CD14-positive monocyte (primary cell): Measurements from ENCODE around the gene CCNT2. TPM values are rescaled to one million over a fixed set of nuclear protein-coding genes. Genes with fewer than 3 reads are reported as not detected.

ENCODE experiments used
- DNase-seq, 3 donors: peaks; one replicate each; pipeline ENCODE4 v3.0.0-alpha.2; 2011 to 2022
- H2AFZ ChIP-seq: 2 replicates; pipeline ENCODE4 v1.6.0; 2012; ENCODE audit warnings: mild to moderate bottlenecking, low read depth, low read length, inconsistent platforms; ENCODE audit not compliant: insufficient read depth, poor library complexity, severe bottlenecking
- H3K27ac ChIP-seq, 2 donors: 1 replicate in 1 of 2; 2 replicates in 1 of 2; pipeline ENCODE4 v1.5.1; 2012 to 2013; ENCODE audit warnings: low read length in 2 of 2, control low read depth in 1 of 2, inconsistent platforms in 1 of 2, low read depth in 1 of 2, mild to moderate bottlenecking in 1 of 2
- H3K27me3 ChIP-seq, 2 donors: one replicate each; pipeline versions ENCODE4 v1.6.0 to v1.6.1; 2011 to 2013; ENCODE audit warnings: low read length in 2 of 2; ENCODE audit not compliant: control insufficient read depth in 2 of 2, insufficient read depth in 2 of 2
- H3K36me3 ChIP-seq, 2 donors: replicated peaks in 1 of 2; 1 replicate in 1 of 2; 2 replicates in 1 of 2; pipeline versions ENCODE4 v1.5.1 to v1.6.1; 2012 to 2013; ENCODE audit warnings: low read length in 2 of 2, control low read depth in 1 of 2, inconsistent platforms in 1 of 2, mild to moderate bottlenecking in 1 of 2; ENCODE audit not compliant: insufficient read depth in 2 of 2, control insufficient read depth in 1 of 2
- H3K4me1 ChIP-seq, 2 donors: 1 replicate in 1 of 2; 2 replicates in 1 of 2; pipeline versions ENCODE4 v1.5.1 to v1.6.1; 2012 to 2013; ENCODE audit warnings: low read length in 2 of 2, control low read depth in 1 of 2, inconsistent platforms in 1 of 2, mild to moderate bottlenecking in 1 of 2, moderate library complexity in 1 of 2; ENCODE audit not compliant: insufficient read depth in 2 of 2, control insufficient read depth in 1 of 2
- H3K4me2 ChIP-seq: replicated peaks from 2 replicates; pipeline ENCODE3; 2012; ENCODE audit warnings: low read length, moderate library complexity, mild to moderate bottlenecking; ENCODE audit not compliant: poor library complexity, severe bottlenecking; ENCODE audit errors: extremely low read depth
- H3K4me3 ChIP-seq, 3 experiments: fragments of 200-600 bp in 1 of 3; sonication (generic) in 1 of 3; replicated peaks in 1 of 3; 1 replicate in 2 of 3; 2 replicates in 1 of 3; pipeline ENCODE4 v1.5.1; 2011 to 2013; ENCODE audit warnings: low read length in 3 of 3, mild to moderate bottlenecking in 3 of 3, control low read depth in 2 of 3, low read depth in 2 of 3, inconsistent platforms in 1 of 3, moderate library complexity in 1 of 3
- H3K79me2 ChIP-seq: 2 replicates; pipeline ENCODE4 v1.6.0; 2012; ENCODE audit warnings: mild to moderate bottlenecking, control low read depth, inconsistent platforms, low read length, moderate library complexity; ENCODE audit not compliant: insufficient read depth
- H3K9ac ChIP-seq: 2 replicates; pipeline ENCODE4 v1.6.0; 2017; ENCODE audit warnings: low read length, mild to moderate bottlenecking; ENCODE audit not compliant: insufficient read depth, poor library complexity, severe bottlenecking
- H3K9me3 ChIP-seq, 2 donors: replicated peaks in 1 of 2; 1 replicate in 1 of 2; 2 replicates in 1 of 2; pipeline versions ENCODE4 v1.5.1 to v1.6.1; 2012 to 2013; ENCODE audit warnings: low read length in 2 of 2, control low read depth in 1 of 2; ENCODE audit not compliant: control insufficient read depth in 1 of 2, insufficient read depth in 1 of 2
- H4K20me1 ChIP-seq: 2 replicates; pipeline ENCODE4 v1.6.0; 2012; ENCODE audit warnings: mild to moderate bottlenecking, low read length, control low read depth, moderate library complexity; ENCODE audit not compliant: insufficient read depth
- H3K27ac Mint-ChIP-seq, 7 donors: one replicate each; pipeline ENCODE4 v1.8.0; 2020; ENCODE audit warnings: mild to moderate bottlenecking in 7 of 7, mixed read lengths in 7 of 7, moderate library complexity in 6 of 7, inconsistent platforms in 2 of 7
- H3K27me3 Mint-ChIP-seq, 3 donors: one replicate each; pipeline ENCODE4 v1.8.0; 2021 to 2022; ENCODE audit warnings: low read depth in 3 of 3, mild to moderate bottlenecking in 3 of 3, mixed read lengths in 3 of 3, moderate library complexity in 3 of 3, inconsistent platforms in 1 of 3
- H3K36me3 Mint-ChIP-seq, 2 donors: one replicate each; pipeline ENCODE4 v1.8.0; 2020; ENCODE audit warnings: mixed read lengths in 2 of 2, inconsistent platforms in 1 of 2, mild to moderate bottlenecking in 1 of 2
- H3K4me1 Mint-ChIP-seq: one replicate; pipeline ENCODE4 v1.8.0; 2020; ENCODE audit warnings: mild to moderate bottlenecking, mixed read lengths
- H3K4me3 Mint-ChIP-seq, 2 donors: one replicate each; pipeline ENCODE4 v1.8.0; 2020; ENCODE audit warnings: mild to moderate bottlenecking in 2 of 2, mixed read lengths in 2 of 2, moderate library complexity in 1 of 2
- H3K9me3 Mint-ChIP-seq, 7 donors: one replicate each; pipeline ENCODE4 v1.8.0; 2020 to 2022; ENCODE audit warnings: mixed read lengths in 7 of 7, mild to moderate bottlenecking in 6 of 7, moderate library complexity in 6 of 7, inconsistent platforms in 2 of 7
- CTCF ChIP-seq: fragments of 200-600 bp; IDR thresholded peaks from one replicate; pipeline ENCODE4 v1.8.0; 2022; ENCODE audit warnings: antibody characterized with exemption, mild to moderate bottlenecking
- WGBS: methylation state at CpG from one replicate; pipeline ENCODE4 v1.1.5; 2013; ENCODE audit warnings: missing lambda C conversion rate; ENCODE audit not compliant: insufficient coverage; 5-methylcytosine and 5-hydroxymethylcytosine counted together
- intact Hi-C, 2 donors: fragments of 100-400 bp; cut with micrococcal nuclease; formaldehyde crosslinking; loops; one replicate each; pipeline versions ENCODE4 v1.15.0 to v1.15.1; 2023
- polyA plus RNA-seq, 3 donors: library from polyadenylated mRNA; depleted of rRNA in 1 of 3; unstranded in 2 of 3; stranded (reverse) in 1 of 3; fragments of 300-500 nt in 2 of 3; fragments of >200 nt in 1 of 3; fragmentation: Illumina TruSeq in 2 of 3; gene quantifications; 1 replicate in 2 of 3; 2 replicates in 1 of 3; pipeline ENCODE4 v1.2.3, GENCODE V29; 2012 to 2021

CCNT2 gene
- polyA plus RNA-seq, 3 donors, result 8.3 to 20.5 (median 12.2) TPM

DNA sequence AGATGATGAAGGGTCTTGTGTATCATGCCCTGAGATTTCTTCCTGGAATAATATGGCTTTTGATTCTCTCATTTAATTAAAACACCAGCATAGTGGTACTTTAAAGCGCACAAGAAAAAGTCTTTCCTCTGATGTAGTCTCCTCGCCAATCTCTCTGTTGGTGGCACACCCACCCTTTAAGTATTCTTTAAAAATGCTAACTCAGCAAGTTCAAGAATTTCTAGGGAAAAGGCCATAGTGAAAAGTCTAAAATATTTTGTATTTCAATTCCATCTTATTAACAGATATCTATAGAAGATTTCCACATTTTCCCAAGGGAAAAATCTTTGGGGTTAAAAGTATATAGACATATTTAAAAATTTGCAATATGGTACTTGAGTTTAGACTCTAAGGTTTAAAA is 45.5 kb upstream of the CCNT2 start:
- Histone ChIP-seq H3K27me3 (no peaks in the 10 kb centered on the region), H3K4me2 (no peak overlapping the region), H3K9ac (no peak overlapping the region), H3K4me3 (no peak overlapping the region), H3K4me1 (no peaks in the 10 kb centered on the region), H4K20me1 (no peaks in the 10 kb centered on the region), H3K79me2 (no peaks in the 10 kb centered on the region), H3K27ac (no peak overlapping the region), H3K36me3 (no peaks in the 10 kb centered on the region), H2AFZ (no peak overlapping the region), H3K9me3 (peaks cover 0 to under 1% of the 10 kb centered on the region in 2 donors)
- intact Hi-C loops, result no loop called here
- no peak for DNase-seq
- no peaks in the 10 kb centered on the region for H3K36me3 Mint-ChIP-seq
- peaks cover 0 to 13% (median 5%) of the 10 kb centered on the region in 7 donors for H3K9me3 Mint-ChIP-seq
- peaks cover 0 to 1% (median 0%) of the 10 kb centered on the region in 3 donors for H3K27me3 Mint-ChIP-seq
- H3K4me1 Mint-ChIP-seq, result peaks cover 5% of the 10 kb centered on the region
- no CpG with 5 or more reads among the region's 2 CpGs for WGBS
- H3K27ac Mint-ChIP-seq, result no peak overlapping the region
- TF ChIP-seq CTCF, result no peak
- H3K4me3 Mint-ChIP-seq, result no peak overlapping the region

- intact Hi-C loops, result no loop called here
- WGBS, result no CpG with 5 or more reads among the region's 1 CpG
Observed at GRCh38 chr2:134875309-134875708, 43.3 kb upstream of the CCNT2 start.

More at GRCh38 chr2:134875309-134875708, 43.3 kb upstream of the CCNT2 start:
- Mint-ChIP-seq H3K9me3 (peaks cover 2 to 15% (median 6%) of the 10 kb centered on the region in 7 donors), H3K4me3 (no peak overlapping the region), H3K27ac (no peak overlapping the region), H3K27me3 (no peaks in the 10 kb centered on the region), H3K4me1 (peaks cover 5% of the 10 kb centered on the region), H3K36me3 (no peaks in the 10 kb centered on the region)
- Histone ChIP-seq H3K9me3 (peaks cover 0 to 4% of the 10 kb centered on the region in 2 donors), H2AFZ (no peak overlapping the region), H3K27ac (no peak overlapping the region), H3K36me3 (no peaks in the 10 kb centered on the region), H3K4me1 (no peaks in the 10 kb centered on the region), H3K27me3 (no peaks in the 10 kb centered on the region), H3K4me2 (no peak overlapping the region), H3K9ac (no peak overlapping the region), H3K79me2 (no peaks in the 10 kb centered on the region), H4K20me1 (no peaks in the 10 kb centered on the region), H3K4me3 (no peak overlapping the region)
- DNase-seq, result no peak
- no peak for TF ChIP-seq CTCF
